ENCODE measurements around the gene DBP.

GRCh38 chr19:48661711-48662090 lies 24.5 kb upstream of the DBP start:
- TF ChIP-seq EZH2phosphoT487 (conservative IDR thresholded peaks at IDR 0.05; ENCODE audit: low read length) (no peak), CTCF (IDR thresholded peaks at IDR 0.05; ENCODE audit: insufficient read depth, low read length, poor library complexity, severe bottlenecking) (no peak)
